A673 (cell line): ENCODE measurements around the gene MTO1. TPM values are rescaled to one million over a fixed set of nuclear protein-coding genes. Genes with fewer than 3 reads are reported as not detected.
"Not testable (repeated sequence)": the region's sequence is repeated elsewhere in the genome, so short reads cannot be mapped to it uniquely, and the experiment has no call there.

Source experiments
- BruUV-seq: library from RNA; stranded (reverse); fragments of 400-500 nt; replicated peaks from 2 replicates; lab custom pipeline; 2021; lab: Mats Ljungman, UMichigan
- CTCF ChIA-PET: fragments of 300-600 bp; sonication (Branson Sonifier 250); formaldehyde crosslinking; loops from one replicate; lab custom pipeline; 2022; ENCODE audit warnings: antibody characterized with exemption; lab: Charles Lee
- POLR2A ChIA-PET: fragments of 300-600 bp; sonication (Branson Sonifier 250); formaldehyde crosslinking; loops from one replicate; lab custom pipeline; 2022; ENCODE audit warnings: antibody characterized with exemption; ENCODE audit not compliant: low non-redundant PET; lab: Charles Lee
- DNase-seq: peaks from one replicate; pipeline ENCODE4 v3.0.0-alpha.2; 2015; ENCODE audit warnings: low spot score
- H3K27ac ChIP-seq: fragments of 200-600 bp; sonication (generic); 2 replicates; pipeline ENCODE4 v1.5.1; 2016; ENCODE audit warnings: mixed run types, low read depth, mild to moderate bottlenecking, mixed read lengths, antibody characterized with exemption, low read length; ENCODE audit not compliant: poor library complexity, severe bottlenecking
- H3K27me3 ChIP-seq: fragments of 200-600 bp; sonication (generic); replicated peaks from 2 replicates; pipeline ENCODE4 v1.6.1; 2017; ENCODE audit warnings: mixed run types, low read depth, mild to moderate bottlenecking, mixed read lengths, antibody characterized with exemption, low read length; ENCODE audit not compliant: insufficient read depth, poor library complexity
- H3K36me3 ChIP-seq: fragments of 200-600 bp; sonication (generic); 2 replicates; pipeline ENCODE4 v1.6.1; 2016; ENCODE audit warnings: mixed run types, mild to moderate bottlenecking, mixed read lengths, antibody characterized with exemption, low read length; ENCODE audit not compliant: insufficient read depth, poor library complexity, severe bottlenecking
- H3K4me1 ChIP-seq: fragments of 200-600 bp; sonication (generic); 2 replicates; pipeline ENCODE4 v1.6.1; 2017; ENCODE audit warnings: mixed run types, mild to moderate bottlenecking, mixed read lengths, antibody characterized with exemption, low read length; ENCODE audit not compliant: insufficient read depth, poor library complexity, severe bottlenecking
- H3K4me3 ChIP-seq: fragments of 200-600 bp; sonication (generic); 2 replicates; pipeline ENCODE4 v1.5.1; 2016; ENCODE audit warnings: low read depth, mixed run types, mild to moderate bottlenecking, mixed read lengths, low read length; ENCODE audit not compliant: poor library complexity, severe bottlenecking
- H3K9me3 ChIP-seq: fragments of 200-600 bp; sonication (generic); 2 replicates; pipeline ENCODE4 v1.6.1; 2016; ENCODE audit warnings: mixed run types, low read depth, mild to moderate bottlenecking, mixed read lengths, antibody characterized with exemption, low read length; ENCODE audit not compliant: poor library complexity, severe bottlenecking
- EZH2 ChIP-seq: fragments of 200-600 bp; sonication (generic); IDR thresholded peaks from 2 replicates; pipeline ENCODE4 v1.6.1; 2017; ENCODE audit warnings: borderline replicate concordance, low read depth, mild to moderate bottlenecking, mixed read lengths, antibody characterized with exemption, low read length; ENCODE audit not compliant: poor library complexity, severe bottlenecking
- intact Hi-C: fragments of 100-400 bp; cut with micrococcal nuclease; formaldehyde crosslinking; loops from one replicate; pipeline ENCODE4 v1.10.0; 2022; ENCODE audit not compliant: unreplicated experiment
- total RNA-seq: library from RNA; stranded (reverse); gene quantifications from 2 replicates; pipeline ENCODE4 v1.2.3, GENCODE V29; 2021
- TF ChIP-seq, protein P1 (sequence below): fragments of 300-800, 200-600 bp; sonication (generic); conservative IDR thresholded peaks from 2 replicates; pipeline ENCODE4 v1.5.1; 2017; ENCODE audit warnings: low read depth, mild to moderate bottlenecking, antibody characterized with exemption, low read length, moderate library complexity, mixed read lengths

Gene MTO1
- total RNA-seq, 1 experiment from 2014 or later = 50.8 TPM

DNA sequence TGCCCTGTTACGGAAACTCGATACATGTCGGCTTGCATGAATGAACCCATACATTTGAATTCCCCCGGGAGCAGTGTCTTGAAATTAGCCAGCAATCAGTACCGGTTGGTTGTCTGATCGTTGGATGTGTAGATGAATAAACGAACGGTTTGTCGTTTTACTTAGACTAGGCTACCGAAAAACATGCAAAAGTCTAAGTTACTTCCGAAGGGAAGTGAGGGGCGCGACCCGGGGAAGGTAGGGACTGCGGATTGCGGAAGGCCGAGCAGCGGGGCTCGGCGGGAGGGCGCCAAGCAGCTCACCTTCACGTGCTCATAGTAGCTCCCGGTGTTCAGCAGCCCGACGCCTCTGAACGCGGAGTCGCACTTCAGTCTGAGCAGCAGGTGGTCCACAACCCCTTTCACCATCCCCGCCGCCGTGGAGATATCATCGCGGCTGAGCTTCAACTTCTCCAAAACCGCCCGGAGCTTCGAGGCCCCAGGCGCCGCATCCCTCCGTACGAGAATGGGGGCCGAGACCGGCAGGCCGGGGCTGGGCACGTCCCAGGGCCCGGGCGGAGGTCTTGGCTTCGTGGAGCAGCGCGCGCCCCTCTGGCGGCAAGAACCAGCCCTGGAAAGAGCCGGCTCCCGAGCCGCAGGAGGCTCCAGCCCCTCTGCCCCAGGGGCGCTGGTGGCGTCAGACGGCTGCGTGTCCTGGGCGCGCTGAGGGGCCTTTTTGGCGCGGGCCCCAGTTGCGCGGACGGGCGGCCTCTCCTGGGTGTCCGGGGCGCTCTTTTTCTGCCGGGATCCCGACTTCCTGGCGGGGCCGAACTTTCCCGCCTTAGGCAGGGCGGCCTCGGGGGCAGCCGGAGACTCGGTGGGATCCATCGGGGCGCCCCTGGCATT lies 10.1 kb upstream of the MTO1 start:
- no TSS peak for BruUV-seq
- Histone ChIP-seq H3K27me3 (no peaks in the 10 kb centered on the region), H3K4me3 (peak overlapping the region; percentile 43), H3K27ac (peak overlapping the region; percentile 48), H3K9me3 (no peaks in the 10 kb centered on the region), H3K4me1 (peaks cover 8% of the 10 kb centered on the region), H3K36me3 (no peaks in the 10 kb centered on the region)
- ChIA-PET CTCF (no interaction called here), POLR2A (no interaction called here)
- intact Hi-C loops = no loop called here
- peak; percentile 66 for DNase-seq
- no peak for TF ChIP-seq EZH2
- TF ChIP-seq, protein P1, sequence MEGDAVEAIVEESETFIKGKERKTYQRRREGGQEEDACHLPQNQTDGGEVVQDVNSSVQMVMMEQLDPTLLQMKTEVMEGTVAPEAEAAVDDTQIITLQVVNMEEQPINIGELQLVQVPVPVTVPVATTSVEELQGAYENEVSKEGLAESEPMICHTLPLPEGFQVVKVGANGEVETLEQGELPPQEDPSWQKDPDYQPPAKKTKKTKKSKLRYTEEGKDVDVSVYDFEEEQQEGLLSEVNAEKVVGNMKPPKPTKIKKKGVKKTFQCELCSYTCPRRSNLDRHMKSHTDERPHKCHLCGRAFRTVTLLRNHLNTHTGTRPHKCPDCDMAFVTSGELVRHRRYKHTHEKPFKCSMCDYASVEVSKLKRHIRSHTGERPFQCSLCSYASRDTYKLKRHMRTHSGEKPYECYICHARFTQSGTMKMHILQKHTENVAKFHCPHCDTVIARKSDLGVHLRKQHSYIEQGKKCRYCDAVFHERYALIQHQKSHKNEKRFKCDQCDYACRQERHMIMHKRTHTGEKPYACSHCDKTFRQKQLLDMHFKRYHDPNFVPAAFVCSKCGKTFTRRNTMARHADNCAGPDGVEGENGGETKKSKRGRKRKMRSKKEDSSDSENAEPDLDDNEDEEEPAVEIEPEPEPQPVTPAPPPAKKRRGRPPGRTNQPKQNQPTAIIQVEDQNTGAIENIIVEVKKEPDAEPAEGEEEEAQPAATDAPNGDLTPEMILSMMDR = 0 out of 2 replicates have a peak, but pooled peaks have one; percentile 10

DNA sequence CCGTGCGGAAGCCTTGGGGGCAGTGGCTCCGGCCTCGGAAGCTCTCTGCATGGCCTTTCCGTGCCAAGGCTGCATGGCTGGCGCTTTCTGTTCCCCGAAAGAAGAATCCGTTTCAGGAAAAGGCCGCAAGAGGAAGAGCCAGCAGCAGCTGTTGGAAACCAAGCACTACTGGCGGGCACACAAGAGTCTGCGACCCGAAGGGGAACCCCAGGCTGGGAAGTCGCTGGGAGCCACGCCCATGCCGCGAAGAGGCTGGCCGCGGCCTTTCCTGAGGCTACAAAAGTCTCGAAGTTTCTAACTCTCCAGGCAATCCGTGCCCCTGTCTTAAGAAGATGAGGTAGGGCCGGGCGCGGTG lies 9.5 kb upstream of the MTO1 start, which contains the start of gene CGAS:
Gene CGAS, minus strand, starts transcription at position 191 of the 355 bp plus-strand sequence. Its CDS starts 116 bp downstream, at position 75.
- Histone ChIP-seq H3K27ac (peak within 1 kb of the TSS; percentile 48), H3K4me3 (peak within 1 kb of the TSS; percentile 43), H3K36me3 (no peaks in the 10 kb centered on the region), H3K27me3 (no peaks in the 10 kb centered on the region), H3K9me3 (no peaks in the 10 kb centered on the region), H3K4me1 (peaks cover 8% of the 10 kb centered on the region)
- no peak for TF ChIP-seq EZH2
- TF ChIP-seq, protein P1 = no peak
- ChIA-PET CTCF (no interaction called here), POLR2A (no interaction called here)
- intact Hi-C loops = no loop called here
- DNase-seq = peak; percentile 44
- BruUV-seq = no TSS peak

DNA sequence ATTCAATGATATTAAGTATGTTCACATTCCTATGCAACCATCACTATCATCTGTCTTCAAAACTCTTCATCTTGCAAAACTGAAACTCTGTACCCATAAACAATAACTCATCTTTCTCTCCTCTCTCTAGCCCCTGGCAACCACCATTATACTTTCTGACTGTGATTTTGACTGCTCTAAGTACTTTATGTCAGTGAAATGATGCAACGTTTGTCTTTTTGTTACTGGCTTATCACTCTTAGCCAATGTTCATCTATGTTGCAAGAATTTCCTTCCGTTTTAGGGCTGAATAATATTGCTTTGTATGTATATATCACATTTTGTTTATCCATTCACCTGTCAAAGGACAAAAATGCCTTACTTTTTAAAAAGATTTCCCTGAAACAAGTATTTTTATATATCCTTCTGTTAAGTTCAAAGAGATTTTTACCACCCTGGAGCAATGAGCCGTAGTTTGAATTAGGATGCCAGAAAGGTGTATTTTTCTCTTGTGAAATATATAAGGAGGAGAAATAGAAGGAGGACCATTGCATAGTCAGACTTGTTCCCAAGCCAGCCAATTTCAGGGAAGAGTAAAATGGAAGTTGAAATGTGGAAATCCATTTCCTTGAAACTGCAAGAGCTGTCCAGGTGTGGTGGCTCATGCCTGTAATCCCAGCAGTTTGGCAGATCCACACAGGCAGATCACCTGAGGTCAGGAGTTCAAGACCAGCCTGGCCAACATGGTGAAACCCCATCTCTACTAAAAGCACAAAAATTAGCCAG lies 5.5 kb upstream of the MTO1 start:
- no TSS peak for BruUV-seq
- POLR2A ChIA-PET = no interaction called here
- Histone ChIP-seq H3K27me3 (no peaks in the 10 kb centered on the region), H3K36me3 (no peaks in the 10 kb centered on the region), H3K27ac (no peak overlapping the region), H3K4me1 (peaks cover 7% of the 10 kb centered on the region), H3K4me3 (no peak overlapping the region), H3K9me3 (no peaks in the 10 kb centered on the region)
- intact Hi-C loops = no loop called here
- DNase-seq = peak; percentile 44
- no peak for TF ChIP-seq EZH2
- TF ChIP-seq, protein P1 = no peak
- CTCF ChIA-PET = no interaction called here

DNA sequence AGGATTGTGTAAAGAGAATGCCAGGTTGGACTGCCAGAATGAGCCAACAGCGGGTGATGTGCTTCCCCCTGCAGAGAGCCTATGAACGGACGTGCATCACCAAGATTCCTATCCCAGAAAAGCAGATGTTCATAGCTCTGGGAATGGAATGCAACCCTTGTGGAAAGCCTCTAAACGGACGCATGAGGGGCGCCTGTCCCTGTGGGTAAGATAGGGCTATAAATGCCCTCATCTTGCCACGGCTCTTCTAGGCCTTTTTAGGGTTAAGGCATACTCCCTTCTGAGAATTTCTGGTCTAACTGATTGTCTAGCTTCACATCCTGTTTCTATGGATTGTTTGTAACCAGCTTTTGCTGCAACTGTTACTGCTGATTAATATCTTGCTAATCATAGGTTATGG lies 2.1 kb upstream of the MTO1 start:
- intact Hi-C loops, H3K27ac ChIP-seq, H3K36me3 ChIP-seq, H3K27me3 ChIP-seq, CTCF ChIA-PET, POLR2A ChIA-PET, BruUV-seq, H3K4me1 ChIP-seq, DNase-seq, H3K4me3 ChIP-seq, H3K9me3 ChIP-seq: not testable (repeated sequence)
